B cell (primary cell): ENCODE data around the gene MAFF. TPM values are rescaled to one million over a fixed set of nuclear protein-coding genes. Genes with fewer than 3 reads are reported as not detected.

ENCODE experiments used
- ATAC-seq: fragments of 200-7000 bp; cut with Tn5 transposase; one replicate; pipeline ENCODE4 v1.10.0; 2021; ENCODE audit warnings: low read depth, mild to moderate bottlenecking, moderate number of reproducible peaks, moderate library complexity
- CTCF ChIA-PET: fragments of 350-600 bp; sonication (Branson Sonifier 250); formaldehyde crosslinking; loops from one replicate; lab custom pipeline; 2021; ENCODE audit warnings: antibody characterized with exemption, inconsistent platforms; lab: Charles Lee
- POLR2A ChIA-PET: fragments of 350-600 bp; sonication (Branson Sonifier 250); formaldehyde crosslinking; loops from one replicate; lab custom pipeline; 2021; ENCODE audit warnings: antibody characterized with exemption; lab: Charles Lee
- DNase-seq: peaks from one replicate; pipeline ENCODE4 v3.0.0; 2013
- H2AFZ ChIP-seq: 2 replicates; pipeline ENCODE4 v1.6.1; 2012; ENCODE audit warnings: mild to moderate bottlenecking, low read depth, low read length; ENCODE audit not compliant: insufficient read depth, poor library complexity, severe bottlenecking
- H3K27ac ChIP-seq, 2 donors: 1 replicate in 1 of 2; 2 replicates in 1 of 2; pipeline ENCODE4 v1.5.1; 2012 to 2013; ENCODE audit warnings: low read length in 2 of 2, mild to moderate bottlenecking in 2 of 2, moderate library complexity in 1 of 2
- H3K27me3 ChIP-seq, 4 experiments: fragments of 200-600 bp in 1 of 4; sonication (generic) in 1 of 4; replicated peaks in 1 of 4; 1 replicate in 2 of 4; 2 replicates in 2 of 4; pipeline versions ENCODE4 v1.6.1 to v1.7.0; 2013 to 2016; ENCODE audit warnings: low read length in 3 of 4, mild to moderate bottlenecking in 2 of 4, mixed read lengths in 1 of 4, moderate library complexity in 1 of 4; ENCODE audit not compliant: insufficient read depth in 4 of 4, control insufficient read depth in 3 of 4; ENCODE audit errors: control extremely low read depth in 1 of 4
- H3K36me3 ChIP-seq, 2 experiments: replicated peaks in 1 of 2; 1 replicate in 1 of 2; 2 replicates in 1 of 2; pipeline versions ENCODE4 v1.6.1 to v1.7.1; 2013; ENCODE audit warnings: low read length in 1 of 2; ENCODE audit not compliant: insufficient read depth in 2 of 2, control insufficient read depth in 1 of 2; ENCODE audit errors: control extremely low read depth in 1 of 2, extremely low read depth in 1 of 2
- H3K4me1 ChIP-seq, 2 donors: fragments of 200-600 bp in 1 of 2; sonication (generic) in 1 of 2; 1 replicate in 1 of 2; 2 replicates in 1 of 2; pipeline versions ENCODE4 v1.5.1 to v1.6.1; 2013 to 2017; ENCODE audit warnings: low read length in 2 of 2; ENCODE audit not compliant: control insufficient read depth in 2 of 2, insufficient read depth in 2 of 2
- H3K4me2 ChIP-seq: replicated peaks from 2 replicates; pipeline ENCODE3; 2012; ENCODE audit warnings: mild to moderate bottlenecking, low read depth, low read length; ENCODE audit not compliant: poor library complexity, severe bottlenecking
- H3K4me3 ChIP-seq, 5 experiments: fragments of 200-600 bp in 1 of 5; sonication (generic) in 1 of 5; 1 replicate in 3 of 5; 2 replicates in 2 of 5; pipeline versions ENCODE4 v1.5.1 to v1.7.0; 2011 to 2016; ENCODE audit warnings: low read length in 4 of 5, mild to moderate bottlenecking in 4 of 5, low read depth in 2 of 5, control low read depth in 1 of 5, moderate library complexity in 1 of 5; ENCODE audit not compliant: insufficient read depth in 1 of 5; ENCODE audit errors: control extremely low read depth in 1 of 5, extremely low read depth in 1 of 5
- H3K79me2 ChIP-seq: fragments of 200-600 bp; sonication (generic); one replicate; pipeline ENCODE4 v1.6.0; 2016; ENCODE audit warnings: low read length; ENCODE audit not compliant: control insufficient read depth, insufficient read depth
- H3K9ac ChIP-seq: fragments of 200-600 bp; sonication (generic); 2 replicates; pipeline ENCODE4 v1.6.1; 2017; ENCODE audit warnings: mild to moderate bottlenecking, low read length, moderate library complexity
- H3K9me3 ChIP-seq, 3 donors: one replicate each; pipeline versions ENCODE4 v1.6.1 to v1.7.1; 2013; ENCODE audit warnings: low read length in 2 of 3; ENCODE audit not compliant: control insufficient read depth in 2 of 3, insufficient read depth in 1 of 3; ENCODE audit errors: control extremely low read depth in 1 of 3
- H4K20me1 ChIP-seq: 2 replicates; pipeline ENCODE4 v1.6.0; 2012; ENCODE audit warnings: mild to moderate bottlenecking, low read length; ENCODE audit not compliant: insufficient read depth, control insufficient read depth, poor library complexity, severe bottlenecking
- H3K27ac Mint-ChIP-seq: one replicate; pipeline ENCODE4 v1.8.0; 2021; ENCODE audit warnings: mixed read lengths
- H3K27me3 Mint-ChIP-seq: one replicate; pipeline ENCODE4 v1.8.0; 2021; ENCODE audit warnings: mixed read lengths
- H3K4me1 Mint-ChIP-seq: one replicate; pipeline ENCODE4 v1.8.0; 2021; ENCODE audit warnings: mixed read lengths
- H3K4me3 Mint-ChIP-seq: one replicate; pipeline ENCODE4 v1.8.0; 2021; ENCODE audit warnings: mixed read lengths
- H3K9me3 Mint-ChIP-seq: one replicate; pipeline ENCODE4 v1.8.0; 2022; ENCODE audit warnings: mixed read lengths; ENCODE audit not compliant: insufficient read depth
- CTCF ChIP-seq: fragments of 200-600 bp; IDR thresholded peaks from one replicate; pipeline ENCODE4 v1.8.0; 2022; ENCODE audit warnings: antibody characterized with exemption, mild to moderate bottlenecking
- EZH2 ChIP-seq: IDR thresholded peaks from 2 replicates; pipeline ENCODE4 v1.6.1; 2012; ENCODE audit warnings: borderline replicate concordance, low read depth, mild to moderate bottlenecking, moderate library complexity, low read length; ENCODE audit not compliant: insufficient read depth, poor library complexity, severe bottlenecking
- WGBS: methylation state at CpG from one replicate; pipeline ENCODE4 v1.1.5; 2013; ENCODE audit warnings: missing lambda C conversion rate; ENCODE audit not compliant: insufficient coverage; 5-methylcytosine and 5-hydroxymethylcytosine counted together
- intact Hi-C: fragments of 100-400 bp; cut with micrococcal nuclease; formaldehyde crosslinking; loops from one replicate; pipeline ENCODE4 v1.10.0; 2022
- polyA plus RNA-seq: library from polyadenylated mRNA; depleted of rRNA; stranded (reverse); fragments of >200 nt; gene quantifications from 2 replicates; pipeline ENCODE4 v1.2.3, GENCODE V29; 2012
- total RNA-seq, 2 donors: library from RNA; stranded (reverse); fragments of 120-200 nt in 1 of 2; gene quantifications; 1 replicate in 1 of 2; 2 replicates in 1 of 2; pipeline versions ENCODE4 v1.2.3 to v1.2.4, GENCODE V29; 2013 to 2022

Gene MAFF
- total and polyA plus RNA-seq, 2 donors (not counting 1 experiment from before 2014, with no cell fraction given) = 5.3 to 18.0 TPM

- no peak for ATAC-seq
- H3K4me1 Mint-ChIP-seq = peaks cover 2% of the 10 kb centered on the region
- no peak overlapping the region for H3K4me2 ChIP-seq
- WGBS = 94% methylated on average over 12 of the region's 14 CpGs
- no peaks in the 10 kb centered on the region for H3K4me1 ChIP-seq
- TF ChIP-seq EZH2 (no peak), CTCF (no peak)
- no peaks in the 10 kb centered on the region for H4K20me1 ChIP-seq
- peaks cover 30% of the 10 kb centered on the region for H3K27me3 Mint-ChIP-seq
- no peak overlapping the region for H3K27ac Mint-ChIP-seq
- ChIA-PET POLR2A (no interaction called here), CTCF (interaction anchor here (1.2 kb wide), 1 partner anchor 23 kb away, joined by 3 read pairs; no protein-coding TSS in a partner anchor)
- H3K36me3 ChIP-seq = no peaks in the 10 kb centered on the region
- no peak overlapping the region for H3K4me3 ChIP-seq
- no peak overlapping the region for H3K9ac ChIP-seq
- H3K27me3 ChIP-seq = peaks cover 0 to 3% (median under 1%) of the 10 kb centered on the region in 4 experiments
- no peak for DNase-seq
- intact Hi-C loops = no loop called here
- no peak overlapping the region for H2AFZ ChIP-seq
- H3K27ac ChIP-seq = no peak overlapping the region
- no peak overlapping the region for H3K4me3 Mint-ChIP-seq
- H3K79me2 ChIP-seq = no peaks in the 10 kb centered on the region
- H3K9me3 Mint-ChIP-seq = no peaks in the 10 kb centered on the region
- no peaks in the 10 kb centered on the region for H3K9me3 ChIP-seq
Observed at GRCh38 chr22:38191055-38191454, 10.7 kb upstream of the MAFF start.

GRCh38 chr22:38191731-38192474 lies 9.9 kb upstream of the MAFF start:
- H3K4me2 ChIP-seq = no peak overlapping the region
- no peak overlapping the region for H3K27ac ChIP-seq
- no peak overlapping the region for H3K9ac ChIP-seq
- Mint-ChIP-seq H3K27ac (no peak overlapping the region), H3K4me1 (peaks cover 2% of the 10 kb centered on the region), H3K4me3 (no peak overlapping the region), H3K27me3 (peaks cover 22% of the 10 kb centered on the region), H3K9me3 (no peaks in the 10 kb centered on the region)
- no peaks in the 10 kb centered on the region for H3K9me3 ChIP-seq
- intact Hi-C loops = no loop called here
- H4K20me1 ChIP-seq = no peaks in the 10 kb centered on the region
- 87% methylated on average over 10 of the region's 10 CpGs for WGBS
- no peaks in the 10 kb centered on the region for H3K79me2 ChIP-seq
- peaks cover 0 to 3% (median under 1%) of the 10 kb centered on the region in 4 experiments for H3K27me3 ChIP-seq
- TF ChIP-seq CTCF (no peak), EZH2 (no peak)
- POLR2A ChIA-PET = no interaction called here
- H3K36me3 ChIP-seq = no peaks in the 10 kb centered on the region
- CTCF ChIA-PET = no interaction called here
- ATAC-seq (no peak), DNase-seq (no peak)
- no peaks in the 10 kb centered on the region for H3K4me1 ChIP-seq
- H2AFZ ChIP-seq = no peak overlapping the region
- no peak overlapping the region for H3K4me3 ChIP-seq
